K562 (cell line): ENCODE measurements around the gene HNMT. TPM values are rescaled to one million over a fixed set of nuclear protein-coding genes. Genes with fewer than 3 reads are reported as not detected.

Experiments used
- ATAC-seq: fragments of 200-7000 bp; cut with Tn5 transposase; 3 replicates; pipeline ENCODE4 v1.9.1; 2020; ENCODE audit warnings: moderate library complexity
- BruUV-seq: library from RNA; stranded (reverse); fragments of 400-500 nt; replicated peaks from 2 replicates; lab custom pipeline; 2021; lab: Mats Ljungman, UMichigan
- CTCF ChIA-PET: fragments of 300-600 bp; formaldehyde crosslinking; extraction: SDS; loops from one replicate; lab custom pipeline; 2021; ENCODE audit warnings: low intra/inter-chr PET ratio; lab: Yijun Ruan, JAX
- POLR2A ChIA-PET: fragments of 300-600, 350-650 bp; sonication (Branson Sonifier 250); formaldehyde crosslinking; extraction: SDS; loops from one replicate; lab custom pipeline; 2021; ENCODE audit warnings: antibody characterized with exemption, inconsistent platforms; lab: Yijun Ruan, JAX
- DNase-seq, 4 experiments: peaks; one replicate each; pipeline versions ENCODE4 v3.0.0 to v3.0.0-alpha.2; 2011 to 2018; ENCODE audit warnings: low spot score in 3 of 4, mixed read lengths in 3 of 4; ENCODE audit errors: extremely low read depth in 1 of 4
- FAIRE-seq: peaks from 2 replicates; lab custom pipeline; 2011; peaks lifted over from hg19 to GRCh38; lab: Jason Lieb, UNC
- H2AFZ ChIP-seq: 2 replicates; pipeline ENCODE4 v1.6.0; 2011; ENCODE audit warnings: low read depth, low read length, control low read depth, inconsistent platforms
- H3K27ac ChIP-seq: fragments of 200-600 bp; 3 replicates; pipeline ENCODE4 v1.8.0; 2011; ENCODE audit warnings: low read depth, mild to moderate bottlenecking, control low read depth, inconsistent platforms, low read length, moderate library complexity, mixed read lengths; ENCODE audit errors: extremely low read depth
- H3K27me3 ChIP-seq, 2 experiments: fragments of 300-600 bp in 1 of 2; 2 replicates in 1 of 2; 3 replicates in 1 of 2; pipeline versions ENCODE4 v1.6.0 to v1.8.0; 2011; ENCODE audit warnings: inconsistent platforms in 2 of 2, low read length in 2 of 2, mild to moderate bottlenecking in 1 of 2, mixed read lengths in 1 of 2, moderate library complexity in 1 of 2; ENCODE audit not compliant: control insufficient read depth in 2 of 2, insufficient read depth in 2 of 2
- H3K36me3 ChIP-seq: fragments of 300-600 bp; 3 replicates; pipeline ENCODE4 v1.8.0; 2011; ENCODE audit warnings: mild to moderate bottlenecking, low read length, inconsistent platforms; ENCODE audit not compliant: control insufficient read depth, insufficient read depth
- H3K4me1 ChIP-seq, 2 experiments: fragments of 200-600 bp in 1 of 2; replicated peaks in 1 of 2; 2 replicates in 1 of 2; 3 replicates in 1 of 2; pipeline versions ENCODE4 v1.5.1 to v1.8.0; 2011; ENCODE audit warnings: inconsistent platforms in 2 of 2, low read length in 2 of 2, mild to moderate bottlenecking in 1 of 2, mixed read lengths in 1 of 2, moderate library complexity in 1 of 2; ENCODE audit not compliant: control insufficient read depth in 2 of 2, insufficient read depth in 2 of 2
- H3K4me2 ChIP-seq: 2 replicates; pipeline ENCODE4 v1.6.1; 2011; ENCODE audit warnings: low read length, control low read depth, inconsistent platforms, mixed read lengths; ENCODE audit not compliant: insufficient read depth
- H3K4me3 ChIP-seq: fragments of 200-600 bp; sonication (generic), shearing (Covaris generic); 2 replicates; pipeline ENCODE4 v1.5.1; 2016; ENCODE audit warnings: control low read depth, inconsistent platforms
- H3K79me2 ChIP-seq: fragments of 200-600 bp; 3 replicates; pipeline ENCODE4 v1.8.0; 2011; ENCODE audit warnings: low read length, inconsistent platforms; ENCODE audit not compliant: control insufficient read depth, insufficient read depth
- H3K9ac ChIP-seq, 2 experiments: 2 replicates each; pipeline versions ENCODE4 v1.6.0 to v1.6.1; 2011; ENCODE audit warnings: low read depth in 2 of 2, low read length in 2 of 2, control low read depth in 1 of 2, inconsistent platforms in 1 of 2, mild to moderate bottlenecking in 1 of 2, mixed read lengths in 1 of 2; ENCODE audit not compliant: insufficient read depth in 1 of 2
- H3K9me1 ChIP-seq: one replicate; pipeline ENCODE4 v1.6.0; 2011; ENCODE audit warnings: inconsistent platforms, mild to moderate bottlenecking, low read length, moderate library complexity; ENCODE audit not compliant: control insufficient read depth, insufficient read depth
- H3K9me3 ChIP-seq: replicated peaks from 2 replicates; pipeline ENCODE4 v1.5.1; 2011; ENCODE audit warnings: low read depth, low read length, inconsistent platforms; ENCODE audit not compliant: control insufficient read depth, insufficient read depth
- H4K20me1 ChIP-seq: replicated peaks from 2 replicates; pipeline ENCODE4 v1.6.1; 2011; ENCODE audit warnings: low read length, inconsistent platforms, mixed read lengths; ENCODE audit not compliant: control insufficient read depth, insufficient read depth
- EP300 ChIP-seq: IDR thresholded peaks from 2 replicates; pipeline ENCODE4 v1.6.1; 2012; ENCODE audit warnings: low read length, improper control_type of control experiment
- GABPA ChIP-seq: fragments of 200-800 bp; sonication (Bioruptor generic); conservative IDR thresholded peaks from 2 replicates; pipeline ENCODE4 v1.6.1; 2016; ENCODE audit warnings: low read depth, missing genetic modification characterization, missing compliant biosample characterization
- HDAC2 ChIP-seq: fragments of 450-650 bp; IDR thresholded peaks from 2 replicates; pipeline ENCODE4 v1.6.1; 2016; ENCODE audit warnings: mild to moderate bottlenecking
- JUND ChIP-seq, 2 experiments: IDR thresholded peaks; 2 replicates in 1 of 2; 3 replicates in 1 of 2; pipeline ENCODE4 v1.6.1; 2011; ENCODE audit warnings: borderline replicate concordance in 2 of 2, low read depth in 2 of 2, low read length in 2 of 2, improper control_type of control experiment in 1 of 2, missing biosample characterization in 1 of 2, missing genetic modification characterization in 1 of 2, missing genetic modification reagents in 1 of 2
- LARP7 ChIP-seq: fragments of 450-650 bp; IDR thresholded peaks from 2 replicates; pipeline ENCODE4 v1.6.1; 2016
- MYC ChIP-seq, 2 experiments: fragments of 250-450 bp in 1 of 2; sonication (Bioruptor Pico) in 1 of 2; IDR thresholded peaks; 2 replicates each; pipeline versions ENCODE4 v1.5.1 to v1.6.1; 2012 to 2021; ENCODE audit warnings: low read depth in 2 of 2, borderline replicate concordance in 1 of 2, improper control_type of control experiment in 1 of 2, low read length in 1 of 2, mild to moderate bottlenecking in 1 of 2, moderate library complexity in 1 of 2
- ZNF143 ChIP-seq: sonication (generic); formaldehyde crosslinking; IDR thresholded peaks from 2 replicates; pipeline ENCODE4 v1.9.0; 2022; ENCODE audit warnings: mild to moderate bottlenecking, missing genetic modification reagents
- ZNF232 ChIP-seq: sonication (generic); formaldehyde crosslinking; IDR thresholded peaks from 2 replicates; pipeline ENCODE4 v1.8.0; 2022; ENCODE audit warnings: mild to moderate bottlenecking, missing genetic modification reagents
- ZNF431 ChIP-seq: sonication (generic); formaldehyde crosslinking; IDR thresholded peaks from 2 replicates; pipeline ENCODE4 v1.8.0; 2022; ENCODE audit warnings: mild to moderate bottlenecking, missing genetic modification reagents
- WGBS: fragments of 100-300 bp; shearing (Covaris generic); methylation state at CpG from one replicate; pipeline ENCODE4 v1.1.6; 2016; ENCODE audit warnings: low coverage, mixed read lengths; ENCODE audit not compliant: insufficient coverage; ENCODE audit errors: missing lambda C conversion rate; 5-methylcytosine and 5-hydroxymethylcytosine counted together
- in situ Hi-C: fragments of 300-500 bp; cut with MboI; formaldehyde crosslinking; loops from 4 replicates; pipeline ENCODE4 v1.15.0; 2018; ENCODE audit warnings: inconsistent platforms, mixed read lengths
- intact Hi-C: fragments of 100-400 bp; cut with micrococcal nuclease; formaldehyde crosslinking; loops from 2 replicates; pipeline ENCODE4 v1.14.2; 2022
- polyA plus RNA-seq, 8 experiments: library from polyadenylated mRNA; depleted of rRNA in 4 of 8; stranded (reverse) in 5 of 8; unstranded in 3 of 8; fragments of >200 nt; fragmentation: Nextera tagmentation in 2 of 8; fragmentation: Illumina TruSeq in 1 of 8; extraction: Ambion mirVana in 2 of 8; extraction: Trizol in 1 of 8; gene quantifications; 2 replicates each; pipeline versions ENCODE4 v1.2.1 to v1.2.3, GENCODE V29; 2011 to 2014; ENCODE audit warnings: inconsistent platforms in 1 of 8, missing spikeins in 1 of 8
- total RNA-seq, 7 experiments: library from RNA; depleted of rRNA in 6 of 7; stranded (reverse); fragments of >200 nt in 6 of 7; fragmentation: Illumina TruSeq in 2 of 7; extraction: Trizol in 2 of 7; gene quantifications; 2 replicates each; pipeline versions ENCODE4 v1.2.1 to v1.2.3, GENCODE V29; 2011 to 2021; ENCODE audit warnings: low replicate concordance in 1 of 7
- TF ChIP-seq, protein P1 (sequence below), 2 experiments: IDR thresholded peaks; 2 replicates each; pipeline ENCODE4 v1.6.1; 2011; ENCODE audit warnings: borderline replicate concordance in 1 of 2, control low read depth in 1 of 2, low read depth in 1 of 2, low read length in 1 of 2, mild to moderate bottlenecking in 1 of 2, mixed read lengths in 1 of 2, moderate library complexity in 1 of 2; ENCODE audit not compliant: insufficient read depth in 1 of 2, insufficient read length in 1 of 2, poor library complexity in 1 of 2, severe bottlenecking in 1 of 2; ENCODE audit errors: extremely low read depth in 1 of 2
- TF ChIP-seq, protein P2 (sequence below): fragments of 450-650 bp; formaldehyde crosslinking; IDR thresholded peaks from 2 replicates; pipeline ENCODE4 v1.4.0; 2020; ENCODE audit warnings: mild to moderate bottlenecking
- TF ChIP-seq, protein P3 (sequence below): fragments of 450-650 bp; IDR thresholded peaks from 2 replicates; pipeline ENCODE4 v1.6.1; 2016; ENCODE audit warnings: borderline replicate concordance
- TF ChIP-seq, protein P4 (sequence below): fragments of 200-400 bp; formaldehyde crosslinking; IDR thresholded peaks from 2 replicates; pipeline ENCODE4 v1.6.1; 2017; ENCODE audit warnings: mild to moderate bottlenecking, low read depth, low read length, moderate library complexity

The HNMT gene
- total and polyA plus RNA-seq, 9 of the 15 experiments (the other 6 are each of a cell fraction or from before 2014, with no cell fraction given), result 3.1 to 10.9 (median 5.3) TPM

DNA sequence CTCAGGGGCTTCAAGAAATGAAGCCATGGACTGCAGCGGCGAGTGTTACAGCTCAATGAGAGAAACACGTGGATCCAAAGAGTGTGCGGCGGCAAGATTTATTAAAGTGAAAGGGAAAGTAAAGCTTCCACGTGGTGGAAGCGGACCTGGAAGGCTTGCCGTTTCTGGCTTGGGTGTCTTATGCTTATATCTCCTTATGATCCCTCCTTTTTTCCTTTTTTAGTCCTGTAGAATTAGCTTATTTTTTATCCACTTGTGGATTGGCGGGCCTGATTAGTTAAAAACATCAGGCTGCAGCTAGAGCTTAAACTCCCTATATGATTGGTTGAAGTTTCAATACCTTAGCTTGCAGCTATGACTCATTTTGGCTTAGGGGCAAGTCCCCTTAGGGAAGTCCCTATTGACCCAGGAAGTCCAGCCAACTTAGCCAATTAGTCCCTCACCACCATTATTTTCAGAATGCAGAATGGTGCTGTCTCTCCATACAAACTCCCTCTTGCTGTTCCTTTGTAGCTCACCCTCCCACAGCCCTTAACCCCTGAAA, 11.6 kb upstream of the HNMT start (continued):
- peak; percentile 69 for TF ChIP-seq JUND (IDR thresholded peaks at IDR 0.05; ENCODE audit: borderline replicate concordance, low read depth, low read length)
- TF ChIP-seq JUND (tag; IDR thresholded peaks at IDR 0.05; ENCODE audit: borderline replicate concordance, low read depth, low read length), result peak; percentile 62; the same call in 2 of the 3 replicates
- TF ChIP-seq, protein P1, sequence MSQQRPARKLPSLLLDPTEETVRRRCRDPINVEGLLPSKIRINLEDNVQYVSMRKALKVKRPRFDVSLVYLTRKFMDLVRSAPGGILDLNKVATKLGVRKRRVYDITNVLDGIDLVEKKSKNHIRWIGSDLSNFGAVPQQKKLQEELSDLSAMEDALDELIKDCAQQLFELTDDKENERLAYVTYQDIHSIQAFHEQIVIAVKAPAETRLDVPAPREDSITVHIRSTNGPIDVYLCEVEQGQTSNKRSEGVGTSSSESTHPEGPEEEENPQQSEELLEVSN (IDR thresholded peaks at IDR 0.05; ENCODE audit: borderline replicate concordance in 1 of 2, extremely low read depth in 1 of 2, insufficient read depth in 1 of 2, insufficient read length in 1 of 2, low read depth in 1 of 2, low read length in 1 of 2, poor library complexity in 1 of 2, severe bottlenecking in 1 of 2), result peak; percentile 66 to 86
- TF ChIP-seq MYC (IDR thresholded peaks at IDR 0.05; ENCODE audit: low read depth, low read length), result peak; percentile 93
- no peak for TF ChIP-seq MYC (CRISPR knock-in tag; IDR thresholded peaks at IDR 0.05; ENCODE audit: borderline replicate concordance, low read depth)

DNA sequence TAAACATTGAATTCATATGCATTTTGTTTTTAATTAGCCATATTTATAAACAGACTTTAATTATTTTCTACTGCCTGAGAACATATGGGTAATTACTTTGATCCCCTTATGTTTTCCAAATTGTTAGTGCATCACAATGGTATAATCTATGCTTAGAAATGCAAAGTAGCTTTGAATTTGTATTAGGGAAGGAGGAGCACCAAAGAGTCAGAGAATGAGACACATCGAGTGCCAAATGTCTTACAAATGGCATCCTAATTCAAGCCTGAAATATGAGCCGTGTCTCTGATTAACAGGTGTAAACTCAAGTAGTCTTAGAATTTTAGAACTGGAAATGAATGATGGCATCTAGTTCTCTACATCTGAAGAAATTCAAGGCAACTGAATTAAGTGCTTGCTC, 8.7 kb upstream of the HNMT start:
- Histone ChIP-seq H3K9ac (no peak overlapping the region), H3K27ac (no peak overlapping the region), H3K79me2 (no peaks in the 10 kb centered on the region), H3K9me1 (no peaks in the 10 kb centered on the region), H3K4me2 (no peak overlapping the region), H3K27me3 (no peaks in the 10 kb centered on the region), H2AFZ (peak overlapping the region; percentile 34; the same call in 1 of the 2 replicates), H4K20me1 (no peaks in the 10 kb centered on the region), H3K9me3 (no peaks in the 10 kb centered on the region), H3K4me1 (peaks cover 0 to 12% of the 10 kb centered on the region in 2 experiments; a peak in 3 of 5 replicates), H3K36me3 (no peaks in the 10 kb centered on the region), H3K4me3 (no peak overlapping the region)
- WGBS, result 72% methylated on average over 2 of the region's 2 CpGs
- in situ Hi-C loops, result no loop called here
- intact Hi-C loops, result no loop called here
- no TSS peak for BruUV-seq
- POLR2A ChIA-PET, result interaction anchor here (0.6 kb wide), 1 partner anchor 144 kb away, joined by 3 read pairs; no protein-coding TSS in a partner anchor
- no peak for FAIRE-seq
- CTCF ChIA-PET, result no interaction called here
- ATAC-seq, result no peak
- DNase-seq, result no peak
- TF ChIP-seq ZNF143 (CRISPR knock-in tag), result no peak
- TF ChIP-seq GABPA, result no peak
- TF ChIP-seq, protein P2, sequence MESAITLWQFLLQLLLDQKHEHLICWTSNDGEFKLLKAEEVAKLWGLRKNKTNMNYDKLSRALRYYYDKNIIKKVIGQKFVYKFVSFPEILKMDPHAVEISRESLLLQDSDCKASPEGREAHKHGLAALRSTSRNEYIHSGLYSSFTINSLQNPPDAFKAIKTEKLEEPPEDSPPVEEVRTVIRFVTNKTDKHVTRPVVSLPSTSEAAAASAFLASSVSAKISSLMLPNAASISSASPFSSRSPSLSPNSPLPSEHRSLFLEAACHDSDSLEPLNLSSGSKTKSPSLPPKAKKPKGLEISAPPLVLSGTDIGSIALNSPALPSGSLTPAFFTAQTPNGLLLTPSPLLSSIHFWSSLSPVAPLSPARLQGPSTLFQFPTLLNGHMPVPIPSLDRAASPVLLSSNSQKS (CRISPR knock-in tag), result no peak
- TF ChIP-seq, protein P3, sequence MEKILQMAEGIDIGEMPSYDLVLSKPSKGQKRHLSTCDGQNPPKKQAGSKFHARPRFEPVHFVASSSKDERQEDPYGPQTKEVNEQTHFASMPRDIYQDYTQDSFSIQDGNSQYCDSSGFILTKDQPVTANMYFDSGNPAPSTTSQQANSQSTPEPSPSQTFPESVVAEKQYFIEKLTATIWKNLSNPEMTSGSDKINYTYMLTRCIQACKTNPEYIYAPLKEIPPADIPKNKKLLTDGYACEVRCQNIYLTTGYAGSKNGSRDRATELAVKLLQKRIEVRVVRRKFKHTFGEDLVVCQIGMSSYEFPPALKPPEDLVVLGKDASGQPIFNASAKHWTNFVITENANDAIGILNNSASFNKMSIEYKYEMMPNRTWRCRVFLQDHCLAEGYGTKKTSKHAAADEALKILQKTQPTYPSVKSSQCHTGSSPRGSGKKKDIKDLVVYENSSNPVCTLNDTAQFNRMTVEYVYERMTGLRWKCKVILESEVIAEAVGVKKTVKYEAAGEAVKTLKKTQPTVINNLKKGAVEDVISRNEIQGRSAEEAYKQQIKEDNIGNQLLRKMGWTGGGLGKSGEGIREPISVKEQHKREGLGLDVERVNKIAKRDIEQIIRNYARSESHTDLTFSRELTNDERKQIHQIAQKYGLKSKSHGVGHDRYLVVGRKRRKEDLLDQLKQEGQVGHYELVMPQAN, result no peak
- no peak for TF ChIP-seq LARP7
- TF ChIP-seq, protein P4, sequence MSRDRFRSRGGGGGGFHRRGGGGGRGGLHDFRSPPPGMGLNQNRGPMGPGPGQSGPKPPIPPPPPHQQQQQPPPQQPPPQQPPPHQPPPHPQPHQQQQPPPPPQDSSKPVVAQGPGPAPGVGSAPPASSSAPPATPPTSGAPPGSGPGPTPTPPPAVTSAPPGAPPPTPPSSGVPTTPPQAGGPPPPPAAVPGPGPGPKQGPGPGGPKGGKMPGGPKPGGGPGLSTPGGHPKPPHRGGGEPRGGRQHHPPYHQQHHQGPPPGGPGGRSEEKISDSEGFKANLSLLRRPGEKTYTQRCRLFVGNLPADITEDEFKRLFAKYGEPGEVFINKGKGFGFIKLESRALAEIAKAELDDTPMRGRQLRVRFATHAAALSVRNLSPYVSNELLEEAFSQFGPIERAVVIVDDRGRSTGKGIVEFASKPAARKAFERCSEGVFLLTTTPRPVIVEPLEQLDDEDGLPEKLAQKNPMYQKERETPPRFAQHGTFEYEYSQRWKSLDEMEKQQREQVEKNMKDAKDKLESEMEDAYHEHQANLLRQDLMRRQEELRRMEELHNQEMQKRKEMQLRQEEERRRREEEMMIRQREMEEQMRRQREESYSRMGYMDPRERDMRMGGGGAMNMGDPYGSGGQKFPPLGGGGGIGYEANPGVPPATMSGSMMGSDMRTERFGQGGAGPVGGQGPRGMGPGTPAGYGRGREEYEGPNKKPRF, result no peak
- TF ChIP-seq EP300, result no peak
- TF ChIP-seq HDAC2, result no peak
- no peak for TF ChIP-seq ZNF232
- no peak for TF ChIP-seq ZNF431
